Tibial artery (tissue), 4 donors: ENCODE data around the gene PAPSS2.
"Not testable (repeated sequence)": the region's sequence is repeated elsewhere in the genome, so short reads cannot be mapped to it uniquely, and the experiment has no call there.

Source experiments
- DNase-seq, 2 donors: peaks; one replicate each; pipeline ENCODE4 v3.0.0-alpha.2; 2019
- H3K27ac ChIP-seq, 2 donors: fragments of 200-600 bp; sonication (generic) in 1 of 2; 1 replicate in 1 of 2; 2 replicates in 1 of 2; pipeline ENCODE4 v1.5.1; 2018 to 2019; ENCODE audit warnings: mild to moderate bottlenecking in 1 of 2
- H3K27me3 ChIP-seq, 2 donors: fragments of 200-600 bp; sonication (generic) in 1 of 2; one replicate each; pipeline versions ENCODE4 v1.5.1 to v1.6.0; 2016 to 2019
- H3K36me3 ChIP-seq, 3 donors: fragments of 200-600 bp; sonication (generic) in 2 of 3; one replicate each; pipeline ENCODE4 v1.5.1; 2016 to 2019; ENCODE audit warnings: mild to moderate bottlenecking in 2 of 3
- H3K4me1 ChIP-seq, 4 donors: fragments of 200-600 bp; sonication (generic) in 2 of 4; 1 replicate in 3 of 4; 2 replicates in 1 of 4; pipeline ENCODE4 v1.5.1; 2016 to 2019
- H3K4me3 ChIP-seq, 2 donors: fragments of 200-600 bp; sonication (generic) in 1 of 2; 1 replicate in 1 of 2; 2 replicates in 1 of 2; pipeline ENCODE4 v1.5.1; 2018 to 2019; ENCODE audit warnings: mild to moderate bottlenecking in 2 of 2
- H3K9me3 ChIP-seq, 3 donors: fragments of 200-600 bp; sonication (generic) in 1 of 3; one replicate each; pipeline ENCODE4 v1.5.1; 2016 to 2019
- intact Hi-C: fragments of 100-400 bp; cut with DNase I; formaldehyde crosslinking; loops from one replicate; pipeline ENCODE4 v1.15.0; 2023; ENCODE audit warnings: low total_unique reads
- TF ChIP-seq, protein P1 (sequence below), 2 experiments: fragments of 200-600 bp in 1 of 2; fragments of 450-650 bp in 1 of 2; IDR thresholded peaks; one replicate each; pipeline ENCODE4 v1.5.1; 2017 to 2019; ENCODE audit warnings: antibody characterized with exemption in 2 of 2, mild to moderate bottlenecking in 1 of 2, moderate library complexity in 1 of 2

Gene PAPSS2

DNA sequence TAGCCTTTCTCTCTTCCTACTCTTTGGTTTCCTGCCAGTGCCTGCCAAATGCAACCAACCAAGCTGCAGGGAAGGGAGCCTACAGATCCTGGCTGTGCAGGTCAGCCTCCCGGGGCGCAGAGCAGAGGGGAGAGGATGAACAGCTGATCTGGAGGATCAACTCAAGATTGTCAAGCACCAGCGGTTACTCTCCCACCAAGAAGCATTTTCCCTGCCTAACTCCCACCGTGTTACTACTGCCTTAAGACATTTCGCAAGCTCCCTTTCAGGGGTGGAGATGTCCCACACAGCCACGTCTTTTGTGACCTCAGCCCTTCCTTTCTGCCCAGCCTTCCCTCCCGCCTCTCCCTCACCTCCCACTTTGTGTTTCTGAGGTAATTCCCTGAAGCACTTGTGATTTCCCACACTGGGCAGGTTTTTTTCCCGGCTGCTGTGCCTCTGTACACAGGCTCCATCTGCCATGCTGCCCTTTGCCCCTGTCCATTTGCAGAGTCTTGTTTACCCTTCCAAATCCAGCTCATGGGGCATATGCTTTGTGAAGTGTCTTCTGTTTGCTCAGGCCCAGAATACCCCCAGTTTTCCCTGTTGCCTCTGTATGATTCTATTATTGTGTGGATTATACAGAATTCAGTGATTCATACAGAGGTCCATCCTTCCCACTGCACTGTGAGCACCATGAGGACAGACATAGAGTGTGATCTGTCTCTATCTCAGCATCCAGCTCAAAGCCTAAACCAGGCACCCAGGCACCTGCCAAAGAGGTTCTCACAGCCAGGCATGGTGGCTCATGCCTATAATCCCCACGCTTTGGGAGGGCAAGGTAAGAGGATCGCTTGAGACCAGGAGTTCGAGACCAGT is 40.9 kb upstream of the PAPSS2 start:
- no peaks in the 10 kb centered on the region for H3K9me3 ChIP-seq
- H3K4me3 ChIP-seq: no peak overlapping the region
- no peak for DNase-seq
- TF ChIP-seq, protein P1, sequence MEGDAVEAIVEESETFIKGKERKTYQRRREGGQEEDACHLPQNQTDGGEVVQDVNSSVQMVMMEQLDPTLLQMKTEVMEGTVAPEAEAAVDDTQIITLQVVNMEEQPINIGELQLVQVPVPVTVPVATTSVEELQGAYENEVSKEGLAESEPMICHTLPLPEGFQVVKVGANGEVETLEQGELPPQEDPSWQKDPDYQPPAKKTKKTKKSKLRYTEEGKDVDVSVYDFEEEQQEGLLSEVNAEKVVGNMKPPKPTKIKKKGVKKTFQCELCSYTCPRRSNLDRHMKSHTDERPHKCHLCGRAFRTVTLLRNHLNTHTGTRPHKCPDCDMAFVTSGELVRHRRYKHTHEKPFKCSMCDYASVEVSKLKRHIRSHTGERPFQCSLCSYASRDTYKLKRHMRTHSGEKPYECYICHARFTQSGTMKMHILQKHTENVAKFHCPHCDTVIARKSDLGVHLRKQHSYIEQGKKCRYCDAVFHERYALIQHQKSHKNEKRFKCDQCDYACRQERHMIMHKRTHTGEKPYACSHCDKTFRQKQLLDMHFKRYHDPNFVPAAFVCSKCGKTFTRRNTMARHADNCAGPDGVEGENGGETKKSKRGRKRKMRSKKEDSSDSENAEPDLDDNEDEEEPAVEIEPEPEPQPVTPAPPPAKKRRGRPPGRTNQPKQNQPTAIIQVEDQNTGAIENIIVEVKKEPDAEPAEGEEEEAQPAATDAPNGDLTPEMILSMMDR (IDR thresholded peaks at IDR 0.05): no peak
- H3K36me3 ChIP-seq: no peaks in the 10 kb centered on the region
- intact Hi-C loops: no loop called here
- peaks cover 0 to 16% (median 6%) of the 10 kb centered on the region in 4 donors for H3K4me1 ChIP-seq
- no peak overlapping the region for H3K27ac ChIP-seq
- H3K27me3 ChIP-seq: no peaks in the 10 kb centered on the region

DNA sequence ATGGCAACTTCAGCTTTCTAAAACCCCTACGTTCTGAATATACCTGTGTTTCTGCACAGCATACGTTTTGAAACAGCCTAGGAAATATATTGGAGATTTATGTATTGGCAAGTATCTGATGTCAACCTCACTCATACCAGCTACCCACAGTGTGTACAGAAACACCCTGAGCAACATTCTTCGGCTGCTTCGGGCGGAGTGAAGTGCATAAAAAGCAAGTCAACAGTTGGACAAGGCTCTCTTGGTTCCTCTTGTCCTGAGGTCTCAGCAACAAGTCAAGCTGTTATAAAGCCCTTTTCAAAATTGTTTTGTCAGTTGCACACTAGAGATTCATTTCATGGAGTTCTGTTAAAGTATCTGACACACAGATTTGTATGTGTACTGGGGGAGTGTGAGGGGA is 40.0 kb upstream of the PAPSS2 start:
- TF ChIP-seq, protein P1 (IDR thresholded peaks at IDR 0.05): no peak
- Histone ChIP-seq H3K4me1 (peaks cover 0 to 22% (median 6%) of the 10 kb centered on the region in 4 donors), H3K4me3 (no peak overlapping the region), H3K9me3 (no peaks in the 10 kb centered on the region), H3K27me3 (no peaks in the 10 kb centered on the region), H3K36me3 (no peaks in the 10 kb centered on the region), H3K27ac (no peak overlapping the region)
- intact Hi-C loops: no loop called here
- DNase-seq: no peak

DNA sequence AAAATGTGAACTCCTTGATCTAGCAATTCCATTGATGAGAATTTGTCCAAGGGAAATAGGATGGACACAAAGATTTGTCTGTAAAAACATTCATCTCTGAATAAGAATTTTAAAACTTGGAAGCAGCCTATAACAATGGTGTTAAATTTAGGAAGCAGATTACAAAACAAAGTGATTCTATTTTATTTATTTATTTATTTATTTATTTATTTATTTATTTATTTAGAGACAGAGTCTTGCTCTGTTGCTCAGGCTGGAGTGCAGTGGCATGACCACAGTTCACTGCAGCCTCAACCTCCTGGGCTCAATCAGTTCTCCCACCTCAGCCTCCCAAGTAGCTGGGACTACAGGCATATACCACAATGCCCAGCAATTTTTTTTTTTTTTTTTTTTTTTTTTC is 38.2 kb upstream of the PAPSS2 start:
- H3K27ac ChIP-seq, DNase-seq, H3K36me3 ChIP-seq, H3K9me3 ChIP-seq, H3K27me3 ChIP-seq, H3K4me3 ChIP-seq, intact Hi-C loops: not testable (repeated sequence)
- H3K4me1 ChIP-seq: peaks cover 0 to 25% (median 6%) of the 10 kb centered on the region in 4 donors

DNA sequence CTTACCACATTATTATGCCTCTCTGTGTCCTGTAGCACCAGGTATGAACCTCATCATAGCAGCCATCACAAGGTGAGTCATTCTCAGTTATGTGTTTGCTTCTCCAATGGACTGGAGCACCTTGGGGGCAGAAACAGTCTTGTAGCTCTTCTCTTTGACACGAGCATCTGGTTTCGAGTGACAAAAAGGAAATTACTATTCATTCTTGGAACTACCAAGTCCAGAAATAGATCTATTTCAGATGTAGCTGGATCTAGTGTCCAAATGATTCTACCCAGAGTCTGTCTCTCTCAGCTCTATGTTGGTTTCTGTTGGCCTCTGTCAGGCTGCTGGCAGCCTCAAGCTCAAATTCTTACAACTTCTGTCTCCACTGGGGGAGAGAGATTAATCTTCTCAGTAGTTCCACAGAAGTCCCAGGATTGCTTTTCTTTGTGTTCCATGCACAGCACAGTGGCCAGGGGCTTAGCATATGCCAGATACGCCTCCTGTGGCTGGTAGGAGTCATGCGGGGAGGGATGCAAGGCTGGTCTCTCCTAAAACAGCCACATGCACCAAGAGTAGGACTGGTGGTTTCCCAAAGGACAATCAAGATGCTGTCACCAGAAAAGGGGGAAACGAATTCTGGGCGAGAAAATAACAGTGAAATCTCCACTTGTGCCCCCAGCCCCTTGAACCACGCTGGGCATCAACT is 37.2 kb upstream of the PAPSS2 start:
- intact Hi-C loops: no loop called here
- Histone ChIP-seq H3K27me3 (no peaks in the 10 kb centered on the region), H3K27ac (no peak overlapping the region), H3K4me3 (no peak overlapping the region), H3K4me1 (peaks cover 0 to 25% (median 6%) of the 10 kb centered on the region in 4 donors), H3K9me3 (no peaks in the 10 kb centered on the region), H3K36me3 (no peaks in the 10 kb centered on the region)
- TF ChIP-seq, protein P1 (IDR thresholded peaks at IDR 0.05): peak; percentile 34 to 36
- no peak for DNase-seq

DNA sequence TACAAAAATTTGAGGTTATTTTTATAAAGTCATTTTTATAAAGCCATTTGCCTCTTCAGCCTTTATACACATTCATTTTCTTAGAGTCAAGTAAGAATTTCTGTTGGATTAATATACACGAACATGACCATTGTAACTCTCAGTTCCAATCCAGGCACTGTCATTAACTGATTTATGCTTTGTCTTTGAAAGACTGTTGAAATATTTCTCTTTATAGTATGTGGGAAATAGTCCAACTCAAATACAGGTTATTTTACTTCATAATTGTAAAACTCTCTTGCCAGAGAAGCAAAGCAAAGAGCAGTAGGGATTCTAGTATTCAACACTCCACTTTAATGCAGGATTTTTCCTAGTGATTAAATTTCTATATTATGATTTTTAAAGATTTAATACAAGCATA is 36.5 kb upstream of the PAPSS2 start:
- no peaks in the 10 kb centered on the region for H3K9me3 ChIP-seq
- H3K27ac ChIP-seq: no peak overlapping the region
- TF ChIP-seq, protein P1 (IDR thresholded peaks at IDR 0.05): no peak
- intact Hi-C loops: no loop called here
- no peaks in the 10 kb centered on the region for H3K27me3 ChIP-seq
- DNase-seq: no peak
- H3K4me3 ChIP-seq: no peak overlapping the region
- no peaks in the 10 kb centered on the region for H3K36me3 ChIP-seq
- peaks cover 0 to 25% (median 6%) of the 10 kb centered on the region in 4 donors for H3K4me1 ChIP-seq

DNA sequence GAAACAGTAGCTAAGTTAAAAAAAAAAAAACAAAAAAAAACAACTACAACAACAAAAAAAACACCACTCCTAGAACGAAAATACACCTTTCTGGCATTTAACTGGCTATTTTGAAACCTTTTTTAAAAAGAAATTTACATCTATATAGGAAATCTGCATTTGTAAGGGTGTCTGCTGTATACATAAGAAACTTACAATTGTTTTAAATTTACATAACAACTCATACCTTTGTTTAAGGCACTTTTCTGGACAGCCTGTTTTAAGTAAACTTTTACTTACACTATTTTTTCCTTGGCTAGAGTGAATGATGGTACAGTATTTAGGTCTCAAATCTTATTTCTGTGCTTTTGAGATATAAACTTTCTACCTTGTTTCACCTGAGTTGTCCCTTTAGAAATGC is 34.0 kb upstream of the PAPSS2 start:
- H3K4me3 ChIP-seq: no peak overlapping the region
- intact Hi-C loops: no loop called here
- TF ChIP-seq, protein P1 (IDR thresholded peaks at IDR 0.05): no peak

More for the DNA sequence above, 34.0 kb upstream of the PAPSS2 start:
- Histone ChIP-seq H3K27me3 (no peaks in the 10 kb centered on the region), H3K36me3 (no peaks in the 10 kb centered on the region), H3K9me3 (no peaks in the 10 kb centered on the region), H3K27ac (no peak overlapping the region), H3K4me1 (peaks cover 0 to 25% (median 6%) of the 10 kb centered on the region in 4 donors)
- no peak for DNase-seq
